ENCODE measurements around the gene VWA5B1.

- TF ChIP-seq CTCF (IDR thresholded peaks at IDR 0.05; ENCODE audit: low read depth, low read length) (no peak), EZH2phosphoT487 (IDR thresholded peaks at IDR 0.05; ENCODE audit: low read depth) (no peak)
Measured at GRCh38 chr1:20284046-20284445, 6.6 kb upstream of the VWA5B1 start.
